Amniotic stem cell (primary cell): Measurements from ENCODE around the gene FAP.

Experiments used
- DNase-seq: peaks from one replicate; lab custom pipeline; 2025; lab: John Stamatoyannopoulos, UW

The FAP gene

GRCh38 chr2:162185541-162186232, 57.6 kb downstream of the FAP start:
- DNase-seq: no peak

- no peak for DNase-seq
These were observed 58.3 kb downstream of the FAP start for GRCh38 chr2:162184821-162185450.

GRCh38 chr2:162184359-162184758, 58.9 kb downstream of the FAP start:
- DNase-seq: no peak

- DNase-seq: no peak
These were observed 60.9 kb downstream of the FAP start for GRCh38 chr2:162182395-162182794.

- no peak for DNase-seq
These were observed 65.9 kb downstream of the FAP start for GRCh38 chr2:162177301-162177700.

- DNase-seq: no peak
These were observed 67.5 kb downstream of the FAP start for GRCh38 chr2:162175714-162176113.

- DNase-seq: no peak
These were observed 68.5 kb downstream of the FAP start for GRCh38 chr2:162174746-162175145.

GRCh38 chr2:162172802-162173370, 70.4 kb downstream of the FAP start:
- DNase-seq: no peak

GRCh38 chr2:162166745-162167144, 76.5 kb downstream of the FAP start:
- no peak for DNase-seq

GRCh38 chr2:162166174-162166573, 77.1 kb downstream of the FAP start:
- no peak for DNase-seq

- DNase-seq: no peak
These were observed 78.4 kb downstream of the FAP start for GRCh38 chr2:162164802-162165201.

- DNase-seq: no peak
These were observed 83.8 kb downstream of the FAP start for GRCh38 chr2:162159446-162159845.

GRCh38 chr2:162156149-162156548, 87.1 kb downstream of the FAP start:
- DNase-seq: no peak

- no peak for DNase-seq
These were observed 88.2 kb downstream of the FAP start for GRCh38 chr2:162155093-162155492.

- DNase-seq: no peak
These were observed 89.5 kb downstream of the FAP start for GRCh38 chr2:162153608-162154224.

GRCh38 chr2:162152147-162152546, 91.1 kb downstream of the FAP start, which contains the start of gene GCG:
Gene GCG, minus strand, starts transcription at chr2:162152247. Its CDS starts 3,069 bp downstream, at chr2:162149178.
- DNase-seq: no peak

GRCh38 chr2:162149940-162150339, 93.3 kb downstream of the FAP start:
- DNase-seq: no peak

GRCh38 chr2:162149466-162149865, 93.8 kb downstream of the FAP start:
- no peak for DNase-seq

GRCh38 chr2:162148956-162149355, 94.3 kb downstream of the FAP start:
- DNase-seq: no peak

- DNase-seq: no peak
These were observed 99.3 kb downstream of the FAP start for GRCh38 chr2:162143969-162144368.

- DNase-seq: no peak
These were observed 104.9 kb downstream of the FAP start for GRCh38 chr2:162138310-162138709.

GRCh38 chr2:162127422-162127821, 115.8 kb downstream of the FAP start:
- no peak for DNase-seq

- no peak for DNase-seq
These were observed 116.7 kb downstream of the FAP start for GRCh38 chr2:162126527-162126926.
